Measurements from ENCODE around the gene ADAM17. TPM values are rescaled to one million over a fixed set of nuclear protein-coding genes. Genes with fewer than 3 reads are reported as not detected.
A peak's percentile ranks its signal among the peaks of the same experiment; 100 is the strongest.
"Not testable (repeated sequence)": the region's sequence is repeated elsewhere in the genome, so short reads cannot be mapped to it uniquely, and the experiment has no call there.

ADAM17 gene
- total RNA-seq, 1 experiment from 2014 or later, result 34.3 TPM

GRCh38 chr2:9519250-9519649 is 36.4 kb downstream of the ADAM17 start:
- no peak for DNase-seq (ENCODE audit: low read depth)

GRCh38 chr2:9518780-9519179 is 36.9 kb downstream of the ADAM17 start:
- DNase-seq (ENCODE audit: low read depth), result no peak

GRCh38 chr2:9518163-9518562 is 37.5 kb downstream of the ADAM17 start:
- no peak for DNase-seq (ENCODE audit: low read depth)

GRCh38 chr2:9517118-9517782 is 38.4 kb downstream of the ADAM17 start:
- no peak for DNase-seq (ENCODE audit: low read depth)

- not testable (repeated sequence) for DNase-seq (ENCODE audit: low read depth)
Observed at GRCh38 chr2:9513946-9514345, 41.7 kb downstream of the ADAM17 start.

GRCh38 chr2:9508931-9509330 is 46.7 kb downstream of the ADAM17 start:
- no peak for DNase-seq (ENCODE audit: low read depth)

- DNase-seq (ENCODE audit: low read depth), result no peak
Observed at GRCh38 chr2:9498210-9498609, 57.4 kb downstream of the ADAM17 start.

- no peak for DNase-seq (ENCODE audit: low read depth)
Observed at GRCh38 chr2:9497017-9497416, 58.6 kb downstream of the ADAM17 start.

- DNase-seq (ENCODE audit: low read depth), result no peak
Observed at GRCh38 chr2:9494081-9494480, 61.5 kb downstream of the ADAM17 start.

GRCh38 chr2:9493478-9493877 is 62.2 kb downstream of the ADAM17 start:
- DNase-seq (ENCODE audit: low read depth), result no peak

GRCh38 chr2:9492927-9493326 is 62.7 kb downstream of the ADAM17 start:
- no peak for DNase-seq (ENCODE audit: low read depth)

- no peak for DNase-seq (ENCODE audit: low read depth)
Observed at GRCh38 chr2:9490789-9491188, 64.8 kb downstream of the ADAM17 start.

- DNase-seq (ENCODE audit: low read depth), result no peak
Observed at GRCh38 chr2:9488583-9489547, 66.8 kb downstream of the ADAM17 start.

- no peak for DNase-seq (ENCODE audit: low read depth)
Observed at GRCh38 chr2:9484533-9484932, 71.1 kb downstream of the ADAM17 start.

GRCh38 chr2:9483107-9483506 is 72.5 kb downstream of the ADAM17 start:
- no peak for DNase-seq (ENCODE audit: low read depth)

GRCh38 chr2:9480157-9480556 is 75.5 kb downstream of the ADAM17 start:
- no peak for DNase-seq (ENCODE audit: low read depth)

- no peak for DNase-seq (ENCODE audit: low read depth)
Observed at GRCh38 chr2:9478526-9478925, 77.1 kb downstream of the ADAM17 start.

GRCh38 chr2:9477914-9478313 is 77.7 kb downstream of the ADAM17 start:
- DNase-seq (ENCODE audit: low read depth), result no peak

GRCh38 chr2:9474361-9475057 is 81.1 kb downstream of the ADAM17 start, which contains the start of gene IAH1:
TSS of gene IAH1 (plus strand) at chr2:9474551. CDS start at chr2:9474567, 16 bp downstream.
- DNase-seq (ENCODE audit: low read depth), result peak; percentile 70

GRCh38 chr2:9473985-9474360 is 81.7 kb downstream of the ADAM17 start:
- DNase-seq (ENCODE audit: low read depth), result no peak

- DNase-seq (ENCODE audit: low read depth), result no peak
Observed at GRCh38 chr2:9473308-9473984, 82.2 kb downstream of the ADAM17 start.

GRCh38 chr2:9472511-9472910 is 83.1 kb downstream of the ADAM17 start:
- DNase-seq (ENCODE audit: low read depth), result no peak
